HEK293 (cell line): ENCODE measurements around the gene PGBD2.
"Not testable (repeated sequence)": the region's sequence is repeated elsewhere in the genome, so short reads cannot be mapped to it uniquely, and the experiment has no call there.

Experiments
- CTCF ChIP-seq: fragments of 450-650 bp; formaldehyde crosslinking; IDR thresholded peaks from 2 replicates; pipeline ENCODE4 v1.5.1; 2016; ENCODE audit warnings: missing biosample characterization, missing genetic modification characterization
- GLI2 ChIP-seq: fragments of 450-650 bp; formaldehyde crosslinking; IDR thresholded peaks from 2 replicates; pipeline ENCODE4; 2017; ENCODE audit warnings: missing biosample characterization, missing genetic modification characterization, low read depth, borderline replicate concordance
- KLF16 ChIP-seq: fragments of 450-650 bp; formaldehyde crosslinking; IDR thresholded peaks from 2 replicates; pipeline ENCODE4 v1.5.1; 2017; ENCODE audit warnings: missing biosample characterization, missing genetic modification characterization
- MEIS1 ChIP-seq: sonication (generic); formaldehyde crosslinking; IDR thresholded peaks from 2 replicates; pipeline ENCODE4 v1.8.1; 2022; ENCODE audit warnings: missing genetic modification reagents, mild to moderate bottlenecking, borderline replicate concordance
- ZNF138 ChIP-seq: fragments of 450-650 bp; formaldehyde crosslinking; IDR thresholded peaks from 2 replicates; pipeline ENCODE4 v1.5.1; 2016; ENCODE audit warnings: missing biosample characterization, missing genetic modification characterization, borderline replicate concordance
- ZNF274 ChIP-seq, 2 experiments: fragments of 200-500 bp in 1 of 2; fragments of 450-650 bp in 1 of 2; sonication (Bioruptor generic) in 1 of 2; formaldehyde crosslinking in 1 of 2; IDR thresholded peaks; 2 replicates each; pipeline versions ENCODE4 v1.5.1 to v1.6.1; 2014 to 2016; ENCODE audit warnings: borderline replicate concordance in 1 of 2, inconsistent platforms in 1 of 2, low read length in 1 of 2, missing biosample characterization in 1 of 2, missing genetic modification characterization in 1 of 2
- ZNF280D ChIP-seq: fragments of 450-650 bp; formaldehyde crosslinking; IDR thresholded peaks from 2 replicates; pipeline ENCODE4 v1.5.1; 2016; ENCODE audit warnings: missing biosample characterization, missing genetic modification characterization
- ZNF555 ChIP-seq: fragments of 450-650 bp; formaldehyde crosslinking; conservative IDR thresholded peaks from 2 replicates; pipeline ENCODE4 v1.5.1; 2017; ENCODE audit warnings: missing biosample characterization, mild to moderate bottlenecking, missing genetic modification characterization, inconsistent platforms

- TF ChIP-seq ZNF280D (tag by site-specific recombination); KLF16 (tag by site-specific recombination); CTCF; GLI2 (tag by site-specific recombination); ZNF555 (tag by site-specific recombination); ZNF138; MEIS1; ZNF274 (IDR thresholded peaks at IDR 0.05; ENCODE audit: low read length); ZNF274 (tag by site-specific recombination; IDR thresholded peaks at IDR 0.05; ENCODE audit: borderline replicate concordance): not testable (repeated sequence)
Observed at GRCh38 chr1:248889914-248890243, 16.2 kb upstream of the PGBD2 start.
